CD14-positive monocyte (primary cell): ENCODE measurements around the gene C1QTNF9. TPM values are rescaled to one million over a fixed set of nuclear protein-coding genes. Genes with fewer than 3 reads are reported as not detected.

Source experiments
- DNase-seq, 3 donors: peaks; one replicate each; pipeline ENCODE4 v3.0.0-alpha.2; 2011 to 2022
- H2AFZ ChIP-seq: 2 replicates; pipeline ENCODE4 v1.6.0; 2012; ENCODE audit warnings: mild to moderate bottlenecking, low read depth, low read length, inconsistent platforms; ENCODE audit not compliant: insufficient read depth, poor library complexity, severe bottlenecking
- H3K27ac ChIP-seq, 2 donors: 1 replicate in 1 of 2; 2 replicates in 1 of 2; pipeline ENCODE4 v1.5.1; 2012 to 2013; ENCODE audit warnings: low read length in 2 of 2, control low read depth in 1 of 2, inconsistent platforms in 1 of 2, low read depth in 1 of 2, mild to moderate bottlenecking in 1 of 2
- H3K27me3 ChIP-seq, 2 donors: one replicate each; pipeline versions ENCODE4 v1.6.0 to v1.6.1; 2011 to 2013; ENCODE audit warnings: low read length in 2 of 2; ENCODE audit not compliant: control insufficient read depth in 2 of 2, insufficient read depth in 2 of 2
- H3K36me3 ChIP-seq, 2 donors: replicated peaks in 1 of 2; 1 replicate in 1 of 2; 2 replicates in 1 of 2; pipeline versions ENCODE4 v1.5.1 to v1.6.1; 2012 to 2013; ENCODE audit warnings: low read length in 2 of 2, control low read depth in 1 of 2, inconsistent platforms in 1 of 2, mild to moderate bottlenecking in 1 of 2; ENCODE audit not compliant: insufficient read depth in 2 of 2, control insufficient read depth in 1 of 2
- H3K4me1 ChIP-seq, 2 donors: 1 replicate in 1 of 2; 2 replicates in 1 of 2; pipeline versions ENCODE4 v1.5.1 to v1.6.1; 2012 to 2013; ENCODE audit warnings: low read length in 2 of 2, control low read depth in 1 of 2, inconsistent platforms in 1 of 2, mild to moderate bottlenecking in 1 of 2, moderate library complexity in 1 of 2; ENCODE audit not compliant: insufficient read depth in 2 of 2, control insufficient read depth in 1 of 2
- H3K4me2 ChIP-seq: replicated peaks from 2 replicates; pipeline ENCODE3; 2012; ENCODE audit warnings: low read length, moderate library complexity, mild to moderate bottlenecking; ENCODE audit not compliant: poor library complexity, severe bottlenecking; ENCODE audit errors: extremely low read depth
- H3K4me3 ChIP-seq, 3 experiments: fragments of 200-600 bp in 1 of 3; sonication (generic) in 1 of 3; replicated peaks in 1 of 3; 1 replicate in 2 of 3; 2 replicates in 1 of 3; pipeline ENCODE4 v1.5.1; 2011 to 2013; ENCODE audit warnings: low read length in 3 of 3, mild to moderate bottlenecking in 3 of 3, control low read depth in 2 of 3, low read depth in 2 of 3, inconsistent platforms in 1 of 3, moderate library complexity in 1 of 3
- H3K79me2 ChIP-seq: 2 replicates; pipeline ENCODE4 v1.6.0; 2012; ENCODE audit warnings: mild to moderate bottlenecking, control low read depth, inconsistent platforms, low read length, moderate library complexity; ENCODE audit not compliant: insufficient read depth
- H3K9ac ChIP-seq: 2 replicates; pipeline ENCODE4 v1.6.0; 2017; ENCODE audit warnings: low read length, mild to moderate bottlenecking; ENCODE audit not compliant: insufficient read depth, poor library complexity, severe bottlenecking
- H3K9me3 ChIP-seq, 2 donors: replicated peaks in 1 of 2; 1 replicate in 1 of 2; 2 replicates in 1 of 2; pipeline versions ENCODE4 v1.5.1 to v1.6.1; 2012 to 2013; ENCODE audit warnings: low read length in 2 of 2, control low read depth in 1 of 2; ENCODE audit not compliant: control insufficient read depth in 1 of 2, insufficient read depth in 1 of 2
- H4K20me1 ChIP-seq: 2 replicates; pipeline ENCODE4 v1.6.0; 2012; ENCODE audit warnings: mild to moderate bottlenecking, low read length, control low read depth, moderate library complexity; ENCODE audit not compliant: insufficient read depth
- H3K27ac Mint-ChIP-seq, 7 donors: one replicate each; pipeline ENCODE4 v1.8.0; 2020; ENCODE audit warnings: mild to moderate bottlenecking in 7 of 7, mixed read lengths in 7 of 7, moderate library complexity in 6 of 7, inconsistent platforms in 2 of 7
- H3K27me3 Mint-ChIP-seq, 3 donors: one replicate each; pipeline ENCODE4 v1.8.0; 2021 to 2022; ENCODE audit warnings: low read depth in 3 of 3, mild to moderate bottlenecking in 3 of 3, mixed read lengths in 3 of 3, moderate library complexity in 3 of 3, inconsistent platforms in 1 of 3
- H3K36me3 Mint-ChIP-seq, 2 donors: one replicate each; pipeline ENCODE4 v1.8.0; 2020; ENCODE audit warnings: mixed read lengths in 2 of 2, inconsistent platforms in 1 of 2, mild to moderate bottlenecking in 1 of 2
- H3K4me1 Mint-ChIP-seq: one replicate; pipeline ENCODE4 v1.8.0; 2020; ENCODE audit warnings: mild to moderate bottlenecking, mixed read lengths
- H3K4me3 Mint-ChIP-seq, 2 donors: one replicate each; pipeline ENCODE4 v1.8.0; 2020; ENCODE audit warnings: mild to moderate bottlenecking in 2 of 2, mixed read lengths in 2 of 2, moderate library complexity in 1 of 2
- H3K9me3 Mint-ChIP-seq, 7 donors: one replicate each; pipeline ENCODE4 v1.8.0; 2020 to 2022; ENCODE audit warnings: mixed read lengths in 7 of 7, mild to moderate bottlenecking in 6 of 7, moderate library complexity in 6 of 7, inconsistent platforms in 2 of 7
- WGBS: methylation state at CpG from one replicate; pipeline ENCODE4 v1.1.5; 2013; ENCODE audit warnings: missing lambda C conversion rate; ENCODE audit not compliant: insufficient coverage; 5-methylcytosine and 5-hydroxymethylcytosine counted together
- intact Hi-C, 2 donors: fragments of 100-400 bp; cut with micrococcal nuclease; formaldehyde crosslinking; loops; one replicate each; pipeline versions ENCODE4 v1.15.0 to v1.15.1; 2023
- polyA plus RNA-seq, 3 donors: library from polyadenylated mRNA; depleted of rRNA in 1 of 3; unstranded in 2 of 3; stranded (reverse) in 1 of 3; fragments of 300-500 nt in 2 of 3; fragments of >200 nt in 1 of 3; fragmentation: Illumina TruSeq in 2 of 3; gene quantifications; 1 replicate in 2 of 3; 2 replicates in 1 of 3; pipeline ENCODE4 v1.2.3, GENCODE V29; 2012 to 2021
- TF ChIP-seq, protein P1 (sequence below): fragments of 200-600 bp; IDR thresholded peaks from one replicate; pipeline ENCODE4 v1.8.0; 2022; ENCODE audit warnings: antibody characterized with exemption, mild to moderate bottlenecking

The C1QTNF9 gene
- polyA plus RNA-seq, 3 donors, result not detected

DNA sequence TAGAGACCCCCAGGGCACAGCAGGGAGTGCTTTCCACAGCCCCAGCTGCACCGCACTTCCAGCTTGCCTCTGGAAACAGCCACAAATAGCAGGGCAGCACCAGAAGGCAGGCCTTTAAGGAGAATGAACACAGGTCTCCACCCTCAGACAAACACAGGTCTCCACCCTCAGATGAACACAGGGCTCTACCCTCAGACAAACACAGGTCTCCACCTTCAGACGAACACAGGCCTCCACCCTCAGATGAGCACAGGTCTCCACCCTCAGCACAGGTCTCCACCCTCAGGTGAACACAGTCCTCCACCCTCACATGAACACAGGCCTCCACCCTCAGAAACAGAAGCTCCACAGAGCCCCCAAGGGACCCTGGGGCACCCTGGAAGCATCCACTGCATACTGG, 51.7 kb downstream of the C1QTNF9 start:
- no peak overlapping the region for H3K27ac Mint-ChIP-seq
- TF ChIP-seq, protein P1, sequence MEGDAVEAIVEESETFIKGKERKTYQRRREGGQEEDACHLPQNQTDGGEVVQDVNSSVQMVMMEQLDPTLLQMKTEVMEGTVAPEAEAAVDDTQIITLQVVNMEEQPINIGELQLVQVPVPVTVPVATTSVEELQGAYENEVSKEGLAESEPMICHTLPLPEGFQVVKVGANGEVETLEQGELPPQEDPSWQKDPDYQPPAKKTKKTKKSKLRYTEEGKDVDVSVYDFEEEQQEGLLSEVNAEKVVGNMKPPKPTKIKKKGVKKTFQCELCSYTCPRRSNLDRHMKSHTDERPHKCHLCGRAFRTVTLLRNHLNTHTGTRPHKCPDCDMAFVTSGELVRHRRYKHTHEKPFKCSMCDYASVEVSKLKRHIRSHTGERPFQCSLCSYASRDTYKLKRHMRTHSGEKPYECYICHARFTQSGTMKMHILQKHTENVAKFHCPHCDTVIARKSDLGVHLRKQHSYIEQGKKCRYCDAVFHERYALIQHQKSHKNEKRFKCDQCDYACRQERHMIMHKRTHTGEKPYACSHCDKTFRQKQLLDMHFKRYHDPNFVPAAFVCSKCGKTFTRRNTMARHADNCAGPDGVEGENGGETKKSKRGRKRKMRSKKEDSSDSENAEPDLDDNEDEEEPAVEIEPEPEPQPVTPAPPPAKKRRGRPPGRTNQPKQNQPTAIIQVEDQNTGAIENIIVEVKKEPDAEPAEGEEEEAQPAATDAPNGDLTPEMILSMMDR, result no peak
- Histone ChIP-seq H3K27ac (no peak overlapping the region), H3K4me2 (no peak overlapping the region), H3K36me3 (no peaks in the 10 kb centered on the region), H2AFZ (no peak overlapping the region), H3K4me3 (no peak overlapping the region), H3K79me2 (no peaks in the 10 kb centered on the region), H3K9me3 (no peaks in the 10 kb centered on the region), H3K27me3 (no peaks in the 10 kb centered on the region), H3K9ac (no peak overlapping the region), H3K4me1 (no peaks in the 10 kb centered on the region), H4K20me1 (no peaks in the 10 kb centered on the region)
- intact Hi-C loops, result no loop called here
- H3K4me3 Mint-ChIP-seq, result peak overlapping the region in 1 of 2 donors; percentile 20
- no peak for DNase-seq
- 100% methylated on average over 1 of the region's 2 CpGs for WGBS
- H3K36me3 Mint-ChIP-seq, result no peaks in the 10 kb centered on the region
- peaks cover 0 to 5% (median 2%) of the 10 kb centered on the region in 3 donors for H3K27me3 Mint-ChIP-seq
- no peaks in the 10 kb centered on the region for H3K4me1 Mint-ChIP-seq
- no peaks in the 10 kb centered on the region for H3K9me3 Mint-ChIP-seq

DNA sequence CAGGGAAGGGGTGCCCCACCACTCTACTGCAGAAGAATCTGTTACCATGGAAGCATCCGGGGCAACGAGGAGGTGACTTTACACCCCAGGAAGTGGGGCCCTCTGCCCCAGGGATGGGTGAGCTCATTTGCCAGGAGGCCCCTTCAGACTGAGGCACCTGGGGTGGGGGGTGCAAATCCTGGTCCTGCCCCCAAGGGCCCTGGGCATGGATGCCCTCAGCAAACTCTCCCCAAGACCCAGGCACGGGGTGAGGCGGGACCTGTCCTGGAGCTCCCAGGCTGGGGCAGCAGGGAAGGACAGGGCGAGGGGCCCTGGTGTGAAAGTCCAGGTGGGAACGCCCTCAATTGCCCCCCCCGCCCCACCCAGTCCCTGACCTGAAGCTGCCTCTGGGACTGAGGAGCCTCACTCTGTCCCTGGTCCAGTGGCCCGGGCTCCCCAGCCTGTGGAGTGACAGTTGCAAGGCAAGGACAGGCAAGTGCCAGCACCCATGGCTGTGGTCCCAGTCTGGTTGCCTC, 52.5 kb downstream of the C1QTNF9 start:
- peaks cover 2 to 7% (median 4%) of the 10 kb centered on the region in 3 donors for H3K27me3 Mint-ChIP-seq
- Histone ChIP-seq H3K9me3 (no peaks in the 10 kb centered on the region), H3K4me2 (no peak overlapping the region), H3K9ac (no peak overlapping the region), H3K36me3 (no peaks in the 10 kb centered on the region), H3K79me2 (no peaks in the 10 kb centered on the region), H2AFZ (no peak overlapping the region), H3K27me3 (no peaks in the 10 kb centered on the region), H3K4me1 (no peaks in the 10 kb centered on the region), H3K27ac (no peak overlapping the region), H4K20me1 (no peaks in the 10 kb centered on the region), H3K4me3 (no peak overlapping the region)
- H3K27ac Mint-ChIP-seq, result peak overlapping the region in 1 of 7 donors; percentile 22
- H3K36me3 Mint-ChIP-seq, result no peaks in the 10 kb centered on the region
- 93% methylated on average over 7 of the region's 8 CpGs for WGBS
- TF ChIP-seq, protein P1, result no peak
- H3K4me1 Mint-ChIP-seq, result no peaks in the 10 kb centered on the region
- peaks cover 0 to 1% (median 0%) of the 10 kb centered on the region in 7 donors for H3K9me3 Mint-ChIP-seq
- no peak for DNase-seq
- intact Hi-C loops, result no loop called here
- no peak overlapping the region for H3K4me3 Mint-ChIP-seq
